ENCODE results near the gene CAMTA1. TPM values are rescaled to one million over a fixed set of nuclear protein-coding genes. Genes with fewer than 3 reads are reported as not detected.

Gene CAMTA1
- polyA plus RNA-seq, 1 experiment: 64.9 TPM

DNA sequence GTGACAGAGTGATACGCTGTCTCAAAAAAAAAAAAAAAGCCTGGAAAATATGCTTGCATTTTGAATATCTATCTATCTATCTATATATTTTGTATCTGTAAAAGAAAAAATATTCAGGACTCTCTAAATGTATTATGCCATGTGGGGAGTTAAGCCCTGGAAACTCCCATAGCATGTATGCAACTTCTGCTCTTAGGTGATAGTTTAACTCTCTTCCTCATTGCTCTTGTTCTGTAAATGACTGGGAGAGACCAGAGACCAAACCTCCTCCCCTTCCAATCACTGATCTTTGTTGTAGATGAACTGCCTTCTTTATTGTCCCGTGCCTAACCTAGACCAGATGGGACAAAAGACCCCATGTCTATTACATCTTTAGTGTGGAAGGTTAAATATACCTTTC, 37.6 kb upstream of the CAMTA1 start:
- TF ChIP-seq, protein P1, sequence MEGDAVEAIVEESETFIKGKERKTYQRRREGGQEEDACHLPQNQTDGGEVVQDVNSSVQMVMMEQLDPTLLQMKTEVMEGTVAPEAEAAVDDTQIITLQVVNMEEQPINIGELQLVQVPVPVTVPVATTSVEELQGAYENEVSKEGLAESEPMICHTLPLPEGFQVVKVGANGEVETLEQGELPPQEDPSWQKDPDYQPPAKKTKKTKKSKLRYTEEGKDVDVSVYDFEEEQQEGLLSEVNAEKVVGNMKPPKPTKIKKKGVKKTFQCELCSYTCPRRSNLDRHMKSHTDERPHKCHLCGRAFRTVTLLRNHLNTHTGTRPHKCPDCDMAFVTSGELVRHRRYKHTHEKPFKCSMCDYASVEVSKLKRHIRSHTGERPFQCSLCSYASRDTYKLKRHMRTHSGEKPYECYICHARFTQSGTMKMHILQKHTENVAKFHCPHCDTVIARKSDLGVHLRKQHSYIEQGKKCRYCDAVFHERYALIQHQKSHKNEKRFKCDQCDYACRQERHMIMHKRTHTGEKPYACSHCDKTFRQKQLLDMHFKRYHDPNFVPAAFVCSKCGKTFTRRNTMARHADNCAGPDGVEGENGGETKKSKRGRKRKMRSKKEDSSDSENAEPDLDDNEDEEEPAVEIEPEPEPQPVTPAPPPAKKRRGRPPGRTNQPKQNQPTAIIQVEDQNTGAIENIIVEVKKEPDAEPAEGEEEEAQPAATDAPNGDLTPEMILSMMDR (IDR thresholded peaks at IDR 0.05; ENCODE audit: low read depth, low read length): no peak
- DNase-seq (ENCODE audit: low read depth, low spot score): no peak
- Histone ChIP-seq H3K4me3 (ENCODE audit: low read depth, low read length) (no peak overlapping the region), H3K9me3 (ENCODE audit: control insufficient read depth, insufficient read depth, low read length) (no peaks in the 10 kb centered on the region), H3K27ac (ENCODE audit: low read depth, low read length) (no peak overlapping the region), H3K27me3 (ENCODE audit: control insufficient read depth, insufficient read depth, low read length) (peaks cover 17% of the 10 kb centered on the region)
- ChIA-PET CTCF (no interaction called here), POLR2A (no interaction called here)

DNA sequence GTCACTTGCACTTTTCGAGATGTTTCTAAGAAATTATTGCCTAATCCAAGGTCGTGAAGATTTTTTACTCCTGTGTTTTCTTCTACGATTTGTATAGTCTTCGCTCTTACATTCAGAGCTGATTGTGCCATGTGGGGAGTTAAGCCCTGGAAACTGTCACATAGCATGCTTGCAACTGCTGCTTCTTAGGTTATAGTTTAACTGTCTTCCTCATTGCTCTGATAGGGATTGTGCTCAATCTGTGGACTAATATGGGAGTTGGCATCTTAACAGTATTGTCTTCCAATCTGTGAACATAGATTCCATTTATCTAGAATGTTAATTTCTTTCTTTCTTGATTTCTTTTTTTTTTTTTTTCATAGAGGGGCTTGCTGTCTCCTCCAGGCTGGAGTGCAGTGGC, 34.8 kb upstream of the CAMTA1 start:
- Histone ChIP-seq H3K4me3 (ENCODE audit: low read depth, low read length) (no peak overlapping the region), H3K27ac (ENCODE audit: low read depth, low read length) (no peak overlapping the region), H3K27me3 (ENCODE audit: control insufficient read depth, insufficient read depth, low read length) (peaks cover 26% of the 10 kb centered on the region), H3K9me3 (ENCODE audit: control insufficient read depth, insufficient read depth, low read length) (no peaks in the 10 kb centered on the region)
- ChIA-PET POLR2A (interaction anchor here (0.8 kb wide), 1 partner anchor 34 kb away, joined by 3 read pairs; the partner anchor contains the start of gene CAMTA1), CTCF (interaction anchor here (1.0 kb wide), 1 partner anchor 23 kb away, joined by 3 read pairs; no protein-coding TSS in a partner anchor)
- TF ChIP-seq, protein P1 (IDR thresholded peaks at IDR 0.05; ENCODE audit: low read depth, low read length): no peak
- no peak for DNase-seq (ENCODE audit: low read depth, low spot score)

DNA sequence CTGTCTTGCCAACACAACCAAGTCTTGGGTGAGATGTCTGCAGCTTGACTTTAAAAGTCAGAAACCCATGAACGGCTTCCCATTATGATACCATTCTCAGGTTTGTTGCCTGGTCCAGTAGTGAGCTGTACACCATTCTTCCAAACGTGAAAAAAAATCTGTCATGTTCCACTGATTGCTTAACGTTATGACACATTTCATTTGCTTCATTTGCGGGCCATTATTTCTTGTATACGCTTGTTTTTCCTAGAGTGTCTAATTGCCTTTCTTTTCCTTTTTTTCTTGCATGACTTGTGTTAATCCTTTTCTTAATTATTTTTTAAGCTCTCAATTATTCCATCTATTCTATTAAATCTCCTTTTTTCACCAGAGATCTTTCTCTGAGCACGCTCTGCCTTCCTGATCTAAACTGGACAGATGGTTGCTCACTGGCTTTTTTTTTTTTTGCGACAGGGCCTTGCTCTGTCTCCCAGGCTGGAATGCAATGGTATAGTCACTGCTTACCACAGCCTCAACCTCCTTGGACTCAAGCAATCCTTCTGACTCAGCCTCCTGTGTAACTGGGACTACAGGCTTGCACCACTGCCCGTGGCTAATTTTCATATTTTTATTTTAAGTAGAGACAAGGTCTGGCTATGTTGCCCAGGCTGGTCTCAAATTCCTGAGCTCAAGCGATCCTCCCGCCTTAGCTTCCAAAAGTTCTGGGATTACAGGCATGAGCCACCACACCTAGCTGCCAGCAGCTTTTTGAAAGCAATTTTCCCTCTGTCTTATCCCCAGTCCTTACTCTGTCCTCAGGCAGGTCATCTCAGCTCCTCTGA, 31.7 kb upstream of the CAMTA1 start:
- Histone ChIP-seq H3K27me3 (ENCODE audit: control insufficient read depth, insufficient read depth, low read length) (peaks cover 27% of the 10 kb centered on the region), H3K27ac (ENCODE audit: low read depth, low read length) (no peak overlapping the region), H3K4me3 (ENCODE audit: low read depth, low read length) (no peak overlapping the region), H3K9me3 (ENCODE audit: control insufficient read depth, insufficient read depth, low read length) (no peaks in the 10 kb centered on the region)
- ChIA-PET CTCF (interaction anchor here (0.9 kb wide), 1 partner anchor 316 kb away, joined by 3 read pairs; no protein-coding TSS in a partner anchor), POLR2A (no interaction called here)
- TF ChIP-seq, protein P1 (IDR thresholded peaks at IDR 0.05; ENCODE audit: low read depth, low read length): no peak
- DNase-seq (ENCODE audit: low read depth, low spot score): no peak

DNA sequence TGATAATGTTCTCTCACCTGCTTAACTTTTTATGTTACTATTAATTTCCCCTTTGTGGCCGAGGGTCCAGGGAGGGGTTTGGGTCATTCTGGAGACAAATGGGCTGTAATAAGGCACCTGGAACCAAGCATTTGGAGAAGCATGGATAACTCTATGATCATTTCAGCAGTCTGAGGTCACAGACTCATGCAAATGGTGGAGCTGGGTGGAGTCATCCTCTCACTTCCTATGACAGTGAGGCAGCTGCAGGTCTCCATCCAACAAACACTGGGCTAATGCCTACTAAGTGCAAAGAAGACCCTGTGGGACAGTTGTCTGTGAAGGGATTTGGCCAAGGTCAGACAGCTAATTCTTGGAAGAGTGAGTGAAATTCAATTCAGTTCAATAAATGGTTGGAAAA, 28.8 kb upstream of the CAMTA1 start:
- Histone ChIP-seq H3K27me3 (ENCODE audit: control insufficient read depth, insufficient read depth, low read length) (peaks cover 15% of the 10 kb centered on the region), H3K27ac (ENCODE audit: low read depth, low read length) (no peak overlapping the region), H3K9me3 (ENCODE audit: control insufficient read depth, insufficient read depth, low read length) (no peaks in the 10 kb centered on the region), H3K4me3 (ENCODE audit: low read depth, low read length) (no peak overlapping the region)
- CTCF ChIA-PET: no interaction called here
- TF ChIP-seq, protein P1 (IDR thresholded peaks at IDR 0.05; ENCODE audit: low read depth, low read length): no peak
- DNase-seq (ENCODE audit: low read depth, low spot score): no peak
- POLR2A ChIA-PET: no interaction called here

DNA sequence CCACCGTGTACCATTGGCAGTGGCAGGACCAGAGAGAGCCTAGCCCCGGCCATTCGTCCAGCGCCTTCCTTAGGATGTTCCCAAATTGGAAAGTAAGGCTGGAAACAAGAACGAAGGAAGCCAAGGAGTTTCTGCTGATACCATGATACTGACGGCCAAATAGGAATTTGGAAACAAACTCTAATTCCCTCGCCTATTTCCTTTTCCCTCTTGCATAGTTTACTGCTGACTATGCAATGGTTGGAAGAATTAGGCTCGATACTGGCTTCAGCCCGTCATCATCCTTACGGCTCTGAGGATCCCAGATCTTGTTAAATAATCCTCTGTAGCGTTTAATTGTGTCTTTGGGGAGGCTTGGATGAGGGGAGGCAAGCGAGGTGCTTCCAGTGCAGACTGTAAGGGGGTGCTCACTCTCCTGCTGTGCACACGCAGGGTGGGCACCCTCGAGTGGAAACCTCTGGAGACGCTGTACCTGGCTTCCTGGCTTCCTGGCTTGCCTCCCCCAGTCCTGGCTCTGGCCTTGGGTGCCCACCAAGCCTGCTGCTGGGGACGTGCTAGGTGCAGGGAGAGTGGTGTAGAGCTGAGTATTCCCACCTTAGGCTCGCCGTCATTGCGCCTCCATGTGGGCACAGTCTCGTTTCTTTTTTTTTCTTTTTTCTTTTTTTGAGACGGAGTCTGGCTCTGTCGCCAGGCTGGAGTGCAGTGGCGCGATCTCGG, 27.4 kb upstream of the CAMTA1 start:
- DNase-seq (ENCODE audit: low read depth, low spot score): no peak

More for the DNA sequence above, 27.4 kb upstream of the CAMTA1 start:
- POLR2A ChIA-PET: interaction anchor here (0.7 kb wide), 2 partner anchors 15 to 111 kb away, joined by 3 to 4 read pairs; no protein-coding TSS in a partner anchor
- no peaks in the 10 kb centered on the region for H3K9me3 ChIP-seq (ENCODE audit: control insufficient read depth, insufficient read depth, low read length)
- TF ChIP-seq, protein P1 (IDR thresholded peaks at IDR 0.05; ENCODE audit: low read depth, low read length): no peak
- H3K27ac ChIP-seq (ENCODE audit: low read depth, low read length): no peak overlapping the region
- no peak overlapping the region for H3K4me3 ChIP-seq (ENCODE audit: low read depth, low read length)
- CTCF ChIA-PET: no interaction called here
- H3K27me3 ChIP-seq (ENCODE audit: control insufficient read depth, insufficient read depth, low read length): peaks cover 20% of the 10 kb centered on the region
